Measurements from ENCODE around the gene OVOL2. TPM values are rescaled to one million over a fixed set of nuclear protein-coding genes. Genes with fewer than 3 reads are reported as not detected.
A peak's percentile ranks its signal among the peaks of the same experiment; 100 is the strongest.
"Not testable (repeated sequence)": the region's sequence is repeated elsewhere in the genome, so short reads cannot be mapped to it uniquely, and the experiment has no call there.

Gene OVOL2
- total RNA-seq: not detected in 2 replicates

- DNase-seq (ENCODE audit: low read depth in 2 of 2): no peak
These were observed at the start of gene OVOL2 for GRCh38 chr20:18057101-18057993. Gene OVOL2, minus strand, starts transcription at chr20:18057916. Its CDS starts 282 bp downstream, at chr20:18057634.

GRCh38 chr20:18103497-18103896, 45.8 kb upstream of the OVOL2 start:
- no peak for DNase-seq (ENCODE audit: low read depth in 2 of 2)

- no peak for DNase-seq (ENCODE audit: low read depth in 2 of 2)
These were observed 43.6 kb upstream of the OVOL2 start for GRCh38 chr20:18101125-18101810.

- not testable (repeated sequence) for DNase-seq (ENCODE audit: low read depth in 2 of 2)
These were observed 42.9 kb upstream of the OVOL2 start for GRCh38 chr20:18100569-18100968.

- no peak for DNase-seq (ENCODE audit: low read depth in 2 of 2)
These were observed 36.5 kb upstream of the OVOL2 start for GRCh38 chr20:18094191-18094590.

- no peak for DNase-seq (ENCODE audit: low read depth in 2 of 2)
These were observed 35.7 kb upstream of the OVOL2 start for GRCh38 chr20:18093388-18093787.

- no peak for DNase-seq (ENCODE audit: low read depth in 2 of 2)
These were observed 35.2 kb upstream of the OVOL2 start for GRCh38 chr20:18092890-18093289.

GRCh38 chr20:18091623-18092022, 33.9 kb upstream of the OVOL2 start:
- no peak for DNase-seq (ENCODE audit: low read depth in 2 of 2)

GRCh38 chr20:18090477-18090876, 32.8 kb upstream of the OVOL2 start:
- DNase-seq (ENCODE audit: low read depth in 2 of 2): no peak

- DNase-seq (ENCODE audit: low read depth in 2 of 2): peak in 1 of 2 donors; percentile 2
These were observed 32.3 kb upstream of the OVOL2 start for GRCh38 chr20:18090044-18090443.

GRCh38 chr20:18088841-18089240, 31.1 kb upstream of the OVOL2 start:
- not testable (repeated sequence) for DNase-seq (ENCODE audit: low read depth in 2 of 2)

GRCh38 chr20:18088298-18088697, 30.6 kb upstream of the OVOL2 start:
- not testable (repeated sequence) for DNase-seq (ENCODE audit: low read depth in 2 of 2)

- no peak for DNase-seq (ENCODE audit: low read depth in 2 of 2)
These were observed 29.3 kb upstream of the OVOL2 start for GRCh38 chr20:18087054-18087453.

- not testable (repeated sequence) for DNase-seq (ENCODE audit: low read depth in 2 of 2)
These were observed 23.1 kb upstream of the OVOL2 start for GRCh38 chr20:18080836-18081235.

- no peak for DNase-seq (ENCODE audit: low read depth in 2 of 2)
These were observed 22.1 kb upstream of the OVOL2 start for GRCh38 chr20:18079756-18080353.

- DNase-seq (ENCODE audit: low read depth in 2 of 2): no peak
These were observed 19.4 kb upstream of the OVOL2 start for GRCh38 chr20:18077157-18077556.

- no peak for DNase-seq (ENCODE audit: low read depth in 2 of 2)
These were observed 14.8 kb upstream of the OVOL2 start for GRCh38 chr20:18072532-18072931.

GRCh38 chr20:18066421-18067333, 9.0 kb upstream of the OVOL2 start:
- peak in 1 of 2 donors; percentile 21 for DNase-seq (ENCODE audit: low read depth in 2 of 2)

- no peak for DNase-seq (ENCODE audit: low read depth in 2 of 2)
These were observed 6.0 kb upstream of the OVOL2 start for GRCh38 chr20:18063676-18064075.

GRCh38 chr20:18059603-18060002, 1.9 kb upstream of the OVOL2 start:
- DNase-seq (ENCODE audit: low read depth in 2 of 2): no peak
